GM12865 (cell line): ENCODE measurements around the gene RPL35.

Source experiments
- DNase-seq: peaks from one replicate; pipeline ENCODE4 v3.0.0; 2010; ENCODE audit warnings: low read depth
- H3K4me3 ChIP-seq: 2 replicates; pipeline ENCODE4 v1.5.1; 2011; ENCODE audit warnings: mild to moderate bottlenecking, low read depth, low read length, control low read depth
- CTCF ChIP-seq: IDR thresholded peaks from 2 replicates; pipeline ENCODE4 v1.5.1; 2011; ENCODE audit warnings: low read length, control low read depth, low read depth, inconsistent platforms; ENCODE audit not compliant: insufficient read depth; ENCODE audit errors: missing control alignments

RPL35 gene

DNA sequence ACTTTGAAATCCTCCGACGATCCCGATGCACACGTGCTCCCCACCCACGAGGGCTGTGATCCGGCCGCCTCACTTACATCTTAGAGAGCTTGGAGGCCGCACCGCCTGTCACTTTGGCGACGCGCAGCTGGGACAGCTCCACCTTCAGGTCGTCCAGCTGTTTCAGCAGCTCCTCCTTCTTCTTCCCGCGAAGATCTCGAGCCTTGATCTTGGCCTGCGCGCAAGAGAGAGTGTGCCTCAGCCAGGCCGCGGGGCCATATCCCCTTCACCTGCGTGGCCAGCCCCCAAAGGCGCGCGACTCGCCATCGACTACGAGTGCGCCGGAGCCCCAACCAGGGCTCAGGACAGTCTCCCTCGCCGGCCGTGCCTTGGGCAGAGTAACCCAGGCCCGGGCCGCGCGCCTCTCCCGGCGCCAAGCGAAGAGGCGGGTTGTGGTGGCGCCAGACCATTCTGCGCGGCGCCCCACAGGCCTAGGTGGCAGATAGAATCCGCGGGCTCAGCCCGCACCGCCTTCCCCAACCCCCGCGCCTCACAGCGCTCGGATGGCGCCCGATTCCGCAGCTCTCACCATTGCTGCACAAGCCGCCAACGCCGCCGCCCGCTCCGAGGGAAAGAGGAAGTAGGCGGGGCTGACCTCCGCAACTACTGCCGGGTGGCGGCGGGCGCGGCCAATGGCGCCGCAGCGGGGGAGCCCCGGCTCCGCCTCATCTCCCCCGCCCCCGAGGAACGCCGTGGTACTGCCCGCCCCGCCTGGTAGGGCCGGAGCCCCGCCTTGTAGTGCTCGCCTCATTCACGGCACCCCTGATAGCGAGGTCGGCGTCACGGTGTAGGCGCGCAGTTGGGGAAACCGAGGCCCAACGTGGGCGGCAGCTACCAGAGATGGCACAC lies at the start of gene RPL35, which contains the start of gene ARPC5L:
Gene RPL35, minus strand, starts transcription at position 616 of the 888 bp plus-strand sequence. Its CDS starts 45 bp downstream, at position 571.
Gene ARPC5L, plus strand, starts transcription at position 789 of the 888 bp plus-strand sequence. CDS start 7,161 bp downstream, outside the sequence.
- TF ChIP-seq CTCF, result peak; percentile 15
- DNase-seq, result peak; percentile 98
- peak within 1 kb of the TSS; percentile 73 for H3K4me3 ChIP-seq

GRCh38 chr9:124908098-124908497 lies 46.3 kb upstream of the RPL35 start:
- no peak for TF ChIP-seq CTCF
- DNase-seq, result no peak

DNA sequence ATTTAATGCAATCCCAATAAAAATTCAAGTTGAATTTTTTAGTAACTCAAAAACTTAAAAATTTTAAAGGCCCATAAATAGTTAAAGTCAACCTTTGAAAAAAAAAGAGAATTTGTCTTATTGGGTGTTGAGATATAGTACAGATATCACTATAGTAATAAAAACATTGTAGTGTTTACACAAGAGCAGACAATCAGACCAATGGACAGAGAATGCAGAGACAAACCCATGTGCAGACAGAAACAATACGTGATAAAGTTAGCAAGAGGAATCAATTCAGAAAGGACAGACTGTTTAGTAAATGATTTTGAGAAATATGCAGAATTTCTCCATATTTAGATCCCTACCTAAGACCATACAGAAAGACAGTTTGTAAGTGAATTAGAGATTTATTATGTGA lies 45.2 kb upstream of the RPL35 start:
- no peak for DNase-seq
- TF ChIP-seq CTCF, result no peak
- no peak overlapping the region for H3K4me3 ChIP-seq

More at GRCh38 chr9:124908098-124908497, 46.3 kb upstream of the RPL35 start:
- no peak overlapping the region for H3K4me3 ChIP-seq

DNA sequence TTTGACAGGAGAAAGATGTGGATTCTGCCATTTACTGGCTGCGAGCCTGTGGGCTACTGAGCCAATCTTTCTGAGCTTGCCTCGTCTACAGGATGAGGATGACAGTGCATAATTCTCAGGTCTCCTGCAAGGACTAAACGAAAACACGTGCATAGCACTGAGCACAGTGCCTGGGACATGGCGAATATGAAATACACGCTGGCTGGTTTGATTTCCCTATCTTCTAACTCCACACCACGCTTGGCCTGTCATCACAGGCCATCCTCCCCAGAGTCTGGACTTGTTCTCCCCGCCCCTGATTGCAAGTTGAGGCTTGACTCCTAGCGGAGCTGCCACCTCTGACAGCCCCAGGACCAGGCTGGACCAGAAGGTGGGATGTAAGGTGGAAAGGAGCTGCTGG lies 38.1 kb upstream of the RPL35 start:
- no peak for TF ChIP-seq CTCF
- no peak for DNase-seq
- H3K4me3 ChIP-seq, result no peak overlapping the region

- no peak for DNase-seq
- H3K4me3 ChIP-seq, result no peak overlapping the region
- TF ChIP-seq CTCF, result no peak
Observed at GRCh38 chr9:124897570-124898460, 36.1 kb upstream of the RPL35 start.

- no peak overlapping the region for H3K4me3 ChIP-seq
- TF ChIP-seq CTCF, result peak; percentile 64
- peak; percentile 71 for DNase-seq
Observed at GRCh38 chr9:124894741-124895170, 33.0 kb upstream of the RPL35 start.
